ENCODE measurements around the gene TMEM147.

TMEM147 gene

DNA sequence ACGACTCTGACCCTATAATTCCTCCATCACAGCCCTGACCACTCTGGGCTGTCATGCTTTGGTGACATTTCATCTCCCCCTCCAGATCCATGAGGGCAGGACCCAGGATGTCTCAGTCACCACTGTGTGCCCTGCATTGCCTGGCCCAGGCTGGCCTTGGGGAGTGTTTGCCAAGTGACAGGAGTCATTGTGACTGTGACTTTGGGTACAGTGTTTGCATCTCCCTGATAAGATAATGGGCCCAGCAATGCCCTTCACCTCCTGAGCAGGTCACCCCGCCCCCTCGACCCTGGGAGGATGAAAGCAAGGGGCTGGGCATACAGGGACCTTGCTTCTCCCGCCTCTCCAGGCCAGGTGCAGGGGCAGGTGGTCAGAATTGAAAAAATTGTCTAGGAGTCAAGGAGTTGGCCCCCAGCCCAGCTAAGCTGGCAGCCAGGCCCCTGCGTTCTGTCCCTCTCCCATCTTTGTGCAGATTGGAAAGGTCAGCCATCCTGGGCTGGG is 23.9 kb downstream of the TMEM147 start:
- TF ChIP-seq, protein P1, sequence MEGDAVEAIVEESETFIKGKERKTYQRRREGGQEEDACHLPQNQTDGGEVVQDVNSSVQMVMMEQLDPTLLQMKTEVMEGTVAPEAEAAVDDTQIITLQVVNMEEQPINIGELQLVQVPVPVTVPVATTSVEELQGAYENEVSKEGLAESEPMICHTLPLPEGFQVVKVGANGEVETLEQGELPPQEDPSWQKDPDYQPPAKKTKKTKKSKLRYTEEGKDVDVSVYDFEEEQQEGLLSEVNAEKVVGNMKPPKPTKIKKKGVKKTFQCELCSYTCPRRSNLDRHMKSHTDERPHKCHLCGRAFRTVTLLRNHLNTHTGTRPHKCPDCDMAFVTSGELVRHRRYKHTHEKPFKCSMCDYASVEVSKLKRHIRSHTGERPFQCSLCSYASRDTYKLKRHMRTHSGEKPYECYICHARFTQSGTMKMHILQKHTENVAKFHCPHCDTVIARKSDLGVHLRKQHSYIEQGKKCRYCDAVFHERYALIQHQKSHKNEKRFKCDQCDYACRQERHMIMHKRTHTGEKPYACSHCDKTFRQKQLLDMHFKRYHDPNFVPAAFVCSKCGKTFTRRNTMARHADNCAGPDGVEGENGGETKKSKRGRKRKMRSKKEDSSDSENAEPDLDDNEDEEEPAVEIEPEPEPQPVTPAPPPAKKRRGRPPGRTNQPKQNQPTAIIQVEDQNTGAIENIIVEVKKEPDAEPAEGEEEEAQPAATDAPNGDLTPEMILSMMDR (IDR thresholded peaks at IDR 0.05; ENCODE audit: insufficient read depth, low read length), result no peak
- TF ChIP-seq POLR2AphosphoS5 (IDR thresholded peaks at IDR 0.05; ENCODE audit: low read depth) (no peak), SPI1 (IDR thresholded peaks at IDR 0.05; ENCODE audit: borderline replicate concordance, low read depth) (no peak), GABPA (IDR thresholded peaks at IDR 0.05; ENCODE audit: low read depth) (no peak)
- TF ChIP-seq, protein P2, sequence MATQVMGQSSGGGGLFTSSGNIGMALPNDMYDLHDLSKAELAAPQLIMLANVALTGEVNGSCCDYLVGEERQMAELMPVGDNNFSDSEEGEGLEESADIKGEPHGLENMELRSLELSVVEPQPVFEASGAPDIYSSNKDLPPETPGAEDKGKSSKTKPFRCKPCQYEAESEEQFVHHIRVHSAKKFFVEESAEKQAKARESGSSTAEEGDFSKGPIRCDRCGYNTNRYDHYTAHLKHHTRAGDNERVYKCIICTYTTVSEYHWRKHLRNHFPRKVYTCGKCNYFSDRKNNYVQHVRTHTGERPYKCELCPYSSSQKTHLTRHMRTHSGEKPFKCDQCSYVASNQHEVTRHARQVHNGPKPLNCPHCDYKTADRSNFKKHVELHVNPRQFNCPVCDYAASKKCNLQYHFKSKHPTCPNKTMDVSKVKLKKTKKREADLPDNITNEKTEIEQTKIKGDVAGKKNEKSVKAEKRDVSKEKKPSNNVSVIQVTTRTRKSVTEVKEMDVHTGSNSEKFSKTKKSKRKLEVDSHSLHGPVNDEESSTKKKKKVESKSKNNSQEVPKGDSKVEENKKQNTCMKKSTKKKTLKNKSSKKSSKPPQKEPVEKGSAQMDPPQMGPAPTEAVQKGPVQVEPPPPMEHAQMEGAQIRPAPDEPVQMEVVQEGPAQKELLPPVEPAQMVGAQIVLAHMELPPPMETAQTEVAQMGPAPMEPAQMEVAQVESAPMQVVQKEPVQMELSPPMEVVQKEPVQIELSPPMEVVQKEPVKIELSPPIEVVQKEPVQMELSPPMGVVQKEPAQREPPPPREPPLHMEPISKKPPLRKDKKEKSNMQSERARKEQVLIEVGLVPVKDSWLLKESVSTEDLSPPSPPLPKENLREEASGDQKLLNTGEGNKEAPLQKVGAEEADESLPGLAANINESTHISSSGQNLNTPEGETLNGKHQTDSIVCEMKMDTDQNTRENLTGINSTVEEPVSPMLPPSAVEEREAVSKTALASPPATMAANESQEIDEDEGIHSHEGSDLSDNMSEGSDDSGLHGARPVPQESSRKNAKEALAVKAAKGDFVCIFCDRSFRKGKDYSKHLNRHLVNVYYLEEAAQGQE (IDR thresholded peaks at IDR 0.05; ENCODE audit: insufficient replicate concordance, low read depth), result no peak
- H3K27ac ChIP-seq (replicated peaks), result no peak overlapping the region
- DNase-seq (ENCODE audit: low read depth in 1 of 2, low spot score in 1 of 2), result no peak

GRCh38 chr19:35571406-35571965 is 26.1 kb downstream of the TMEM147 start:
- no peak overlapping the region for H3K27ac ChIP-seq (replicated peaks)
- H3K27me3 ChIP-seq (ENCODE audit: insufficient read depth, poor library complexity, severe bottlenecking), result no peaks in the 10 kb centered on the region
- no peak overlapping the region for H3K4me3 ChIP-seq (replicated peaks; ENCODE audit: insufficient read depth, low read length)
- no peak for DNase-seq (ENCODE audit: low read depth in 1 of 2, low spot score in 1 of 2)
- no peak for TF ChIP-seq POLR2AphosphoS5 (IDR thresholded peaks at IDR 0.05; ENCODE audit: low read depth)
- TF ChIP-seq, protein P2 (IDR thresholded peaks at IDR 0.05; ENCODE audit: insufficient replicate concordance, low read depth), result no peak
- TF ChIP-seq, protein P1 (IDR thresholded peaks at IDR 0.05; ENCODE audit: insufficient read depth, low read length), result no peak
- no peak for TF ChIP-seq GABPA (IDR thresholded peaks at IDR 0.05; ENCODE audit: low read depth)
- no peak for TF ChIP-seq SPI1 (IDR thresholded peaks at IDR 0.05; ENCODE audit: borderline replicate concordance, low read depth)

More for the DNA sequence above, 23.9 kb downstream of the TMEM147 start:
- Histone ChIP-seq H3K4me3 (replicated peaks; ENCODE audit: insufficient read depth, low read length) (no peak overlapping the region), H3K27me3 (ENCODE audit: insufficient read depth, poor library complexity, severe bottlenecking) (no peaks in the 10 kb centered on the region)

GRCh38 chr19:35577918-35578317 is 32.5 kb downstream of the TMEM147 start:
- no peaks in the 10 kb centered on the region for H3K27me3 ChIP-seq (ENCODE audit: insufficient read depth, poor library complexity, severe bottlenecking)
- no peak for DNase-seq (ENCODE audit: low read depth in 1 of 2, low spot score in 1 of 2)
- H3K27ac ChIP-seq (replicated peaks), result no peak overlapping the region
- TF ChIP-seq, protein P1 (IDR thresholded peaks at IDR 0.05; ENCODE audit: insufficient read depth, low read length), result no peak
- TF ChIP-seq SPI1 (IDR thresholded peaks at IDR 0.05; ENCODE audit: borderline replicate concordance, low read depth), result no peak
- H3K4me3 ChIP-seq (replicated peaks; ENCODE audit: insufficient read depth, low read length), result no peak overlapping the region

DNA sequence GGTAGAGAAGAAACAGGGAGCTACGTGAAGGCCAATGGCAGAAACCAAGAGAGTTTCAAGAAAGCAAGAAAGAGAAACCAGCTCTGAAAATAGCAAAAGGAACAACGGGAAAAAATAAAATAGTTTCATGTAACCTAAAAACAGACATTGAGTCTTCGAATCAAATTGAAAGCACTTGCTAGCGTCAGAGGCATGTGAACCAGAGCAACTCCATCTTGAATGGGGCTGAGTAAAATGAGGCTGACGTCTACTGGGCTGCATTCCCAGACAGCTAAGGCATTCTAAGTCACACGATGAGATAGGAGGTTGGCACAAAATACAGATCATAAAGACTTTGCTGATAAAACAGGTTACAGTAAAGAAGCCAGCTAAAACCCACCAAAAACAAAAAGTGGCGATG is 33.3 kb downstream of the TMEM147 start:
- Histone ChIP-seq H3K27ac (replicated peaks) (no peak overlapping the region), H3K4me3 (replicated peaks; ENCODE audit: insufficient read depth, low read length) (no peak overlapping the region), H3K27me3 (ENCODE audit: insufficient read depth, poor library complexity, severe bottlenecking) (no peaks in the 10 kb centered on the region)
- no peak for TF ChIP-seq GABPA (IDR thresholded peaks at IDR 0.05; ENCODE audit: low read depth)
- TF ChIP-seq, protein P1 (IDR thresholded peaks at IDR 0.05; ENCODE audit: insufficient read depth, low read length), result no peak
- TF ChIP-seq, protein P2 (IDR thresholded peaks at IDR 0.05; ENCODE audit: insufficient replicate concordance, low read depth), result no peak
- no peak for TF ChIP-seq SPI1 (IDR thresholded peaks at IDR 0.05; ENCODE audit: borderline replicate concordance, low read depth)
- TF ChIP-seq POLR2AphosphoS5 (IDR thresholded peaks at IDR 0.05; ENCODE audit: low read depth), result no peak
- no peak for DNase-seq (ENCODE audit: low read depth in 1 of 2, low spot score in 1 of 2)

Measured in HL-60 (cell line).